Pancreas (tissue), 10 donors: ENCODE data around the gene NTSR1. TPM values are rescaled to one million over a fixed set of nuclear protein-coding genes. Genes with fewer than 3 reads are reported as not detected.

Experiments used
- ATAC-seq, 4 donors: fragments of 200-7000 bp; cut with Tn5 transposase; one replicate each; pipeline versions ENCODE4 v1.8.0 to v1.9.1; 2020; ENCODE audit warnings: mild to moderate bottlenecking in 4 of 4, moderate library complexity in 4 of 4
- DNase-seq, 6 donors: peaks; one replicate each; pipeline ENCODE4 v3.0.0-alpha.2; 2020
- FAIRE-seq: peaks from 2 replicates; lab custom pipeline; 2012; peaks lifted over from hg19 to GRCh38; lab: Jason Lieb, UNC
- H3K27ac ChIP-seq, 4 donors: fragments of 200-600 bp; sonication (generic); 1 replicate in 3 of 4; 2 replicates in 1 of 4; pipeline versions ENCODE4 v1.5.0 to v1.8.0; 2020
- H3K27me3 ChIP-seq, 4 donors: fragments of 200-600 bp; one replicate each; pipeline ENCODE4 v1.8.0; 2021
- H3K36me3 ChIP-seq, 3 donors: fragments of 200-600 bp; sonication (generic) in 1 of 3; one replicate each; pipeline versions ENCODE4 v1.5.0 to v1.8.0; 2020 to 2021
- H3K4me1 ChIP-seq, 3 donors: fragments of 200-600 bp; one replicate each; pipeline ENCODE4 v1.8.0; 2021
- H3K4me3 ChIP-seq, 4 donors: fragments of 200-600 bp; sonication (generic) in 2 of 4; one replicate each; pipeline versions ENCODE4 v1.5.0 to v1.8.0; 2020 to 2021
- H3K9me3 ChIP-seq, 4 donors: fragments of 200-600 bp; one replicate each; pipeline ENCODE4 v1.8.0; 2021
- CTCF ChIP-seq, 4 donors: fragments of 200-600 bp; sonication (generic) in 3 of 4; IDR thresholded peaks; one replicate each; pipeline versions ENCODE4 v1.5.0 to v1.8.0; 2021; ENCODE audit warnings: antibody characterized with exemption in 4 of 4
- WGBS, 2 donors: extraction: QIAGEN DNeasy Blood & Tissue Kit; methylation state at CpG; one replicate each; pipeline ENCODE4 v1.1.7; 2013; 5-methylcytosine and 5-hydroxymethylcytosine counted together
- intact Hi-C, 3 donors: fragments of 100-400 bp; cut with DNase I; formaldehyde crosslinking; loops; one replicate each; pipeline versions ENCODE4 v1.11.1 to v1.14.2; 2022
- polyA plus RNA-seq, 2 donors: library from polyadenylated mRNA; stranded (reverse); fragments of 200-250 nt; gene quantifications; one replicate each; pipeline ENCODE4 v1.2.3, GENCODE V29; 2013
- total RNA-seq, 6 donors: library from RNA; stranded (reverse); fragmentation: NEBNext Ultra II Directional in 4 of 6; extraction: Animal tissue kit (Norgen Biotek cat#: 25700) in 4 of 6; gene quantifications; one replicate each; pipeline versions ENCODE4 v1.2.1 to v1.2.4, GENCODE V29; 2021 to 2023
- donor health status: healthy with polysubstance abuse.
- donor health status: DM: no; HTN: no; CAD: no; lungs with moderate emphysema.
- donor health status: DM: no; HTN: no; CAD: no.
- donor health status: control.
- donor health status: control.
- donor health status: Bipolar disorder and iron deficiency.
- donor health status: DM: yes; HTN: yes; CAD: no.
- donor health status: DM: no; HTN: no; CAD: no.
- donor health status: DM: no; HTN: no; CAD: no.
- donor health status: DM: yes; HTN: yes; CAD: no.

Gene NTSR1
- total and polyA plus RNA-seq, 8 donors: 0.02 to 0.15 (median 0.09) TPM; not detected in 2

- no peak for TF ChIP-seq CTCF (IDR thresholded peaks at IDR 0.05)
- DNase-seq (peak in 1 of 6 donors; percentile 34), ATAC-seq (no peak), FAIRE-seq (no peak)
- intact Hi-C loops: no loop called here
- no peaks in the 10 kb centered on the region for H3K27me3 ChIP-seq
- H3K4me3 ChIP-seq: no peak overlapping the region
- no peaks in the 10 kb centered on the region for H3K9me3 ChIP-seq
- no peak overlapping the region for H3K27ac ChIP-seq
- WGBS, 2 donors: 49 to 62% methylated on average over 30 of the region's 30 CpGs
- H3K36me3 ChIP-seq: no peaks in the 10 kb centered on the region
- no peaks in the 10 kb centered on the region for H3K4me1 ChIP-seq
These were observed 7.7 kb downstream of the NTSR1 start for GRCh38 chr20:62716198-62716940.

- DNase-seq: peak in 2 of 6 donors; percentile 13 to 51
- Histone ChIP-seq H3K9me3 (no peaks in the 10 kb centered on the region), H3K27me3 (no peaks in the 10 kb centered on the region), H3K4me1 (no peaks in the 10 kb centered on the region), H3K27ac (no peak overlapping the region), H3K4me3 (no peak overlapping the region), H3K36me3 (no peaks in the 10 kb centered on the region)
- FAIRE-seq: no peak
- intact Hi-C loops: no loop called here
- ATAC-seq: no peak
- 63 to 74% methylated on average over 11 of the region's 11 CpGs for WGBS, 2 donors
- no peak for TF ChIP-seq CTCF (IDR thresholded peaks at IDR 0.05)
These were observed 8.3 kb downstream of the NTSR1 start for GRCh38 chr20:62716941-62717310.

- Histone ChIP-seq H3K27me3 (no peaks in the 10 kb centered on the region), H3K4me1 (no peaks in the 10 kb centered on the region), H3K27ac (no peak overlapping the region), H3K9me3 (no peaks in the 10 kb centered on the region), H3K4me3 (no peak overlapping the region), H3K36me3 (no peaks in the 10 kb centered on the region)
- FAIRE-seq (no peak), ATAC-seq (no peak), DNase-seq (peak in 1 of 6 donors; percentile 56)
- intact Hi-C loops: no loop called here
- 40 to 55% methylated on average over 17 to 18 of the region's 18 CpGs for WGBS, 2 donors
- TF ChIP-seq CTCF (IDR thresholded peaks at IDR 0.05): no peak
These were observed 9.3 kb downstream of the NTSR1 start for GRCh38 chr20:62717933-62718332.

- FAIRE-seq: no peak
- Histone ChIP-seq H3K4me1 (no peaks in the 10 kb centered on the region), H3K9me3 (no peaks in the 10 kb centered on the region), H3K36me3 (no peaks in the 10 kb centered on the region), H3K27me3 (no peaks in the 10 kb centered on the region), H3K27ac (no peak overlapping the region), H3K4me3 (no peak overlapping the region)
- no peak for TF ChIP-seq CTCF (IDR thresholded peaks at IDR 0.05)
- no peak for ATAC-seq
- 46 to 61% methylated on average over 12 of the region's 12 CpGs for WGBS, 2 donors
- no peak for DNase-seq
- intact Hi-C loops: no loop called here
These were observed 9.9 kb downstream of the NTSR1 start for GRCh38 chr20:62718546-62718945.

- Histone ChIP-seq H3K27me3 (no peaks in the 10 kb centered on the region), H3K36me3 (no peaks in the 10 kb centered on the region), H3K9me3 (no peaks in the 10 kb centered on the region), H3K4me1 (no peaks in the 10 kb centered on the region), H3K27ac (no peak overlapping the region), H3K4me3 (no peak overlapping the region)
- FAIRE-seq (no peak), ATAC-seq (no peak), DNase-seq (no peak)
- no peak for TF ChIP-seq CTCF (IDR thresholded peaks at IDR 0.05)
- intact Hi-C loops: no loop called here
- 59 to 68% methylated on average over 12 of the region's 12 CpGs for WGBS, 2 donors
These were observed 10.8 kb downstream of the NTSR1 start for GRCh38 chr20:62719250-62719935.
